NCI-H2196 (cell line): Measurements from ENCODE around the gene GIMAP8.

Experiments
- DNase-seq: peaks from one replicate; lab custom pipeline; 2025; ENCODE audit not compliant: unreplicated experiment; lab: John Stamatoyannopoulos, UW

GIMAP8 gene

GRCh38 chr7:150450491-150451001, at the start of gene GIMAP8:
Gene GIMAP8 (plus strand): TSS chr7:150450630. CDS start chr7:150466699, 16,069 bp downstream.
- DNase-seq: no peak

- DNase-seq: no peak
Observed at GRCh38 chr7:150400788-150401423, 49.5 kb upstream of the GIMAP8 start.

GRCh38 chr7:150401424-150401790, 49.0 kb upstream of the GIMAP8 start:
- no peak for DNase-seq

GRCh38 chr7:150401861-150402631, 48.4 kb upstream of the GIMAP8 start:
- DNase-seq: no peak

- no peak for DNase-seq
Observed at GRCh38 chr7:150402671-150403321, 47.6 kb upstream of the GIMAP8 start.

GRCh38 chr7:150403376-150404171, 46.9 kb upstream of the GIMAP8 start:
- DNase-seq: no peak

GRCh38 chr7:150404172-150404804, 46.1 kb upstream of the GIMAP8 start:
- no peak for DNase-seq

GRCh38 chr7:150404805-150405583, 45.4 kb upstream of the GIMAP8 start:
- DNase-seq: peak; percentile 86

GRCh38 chr7:150405584-150406311, 44.7 kb upstream of the GIMAP8 start:
- peak; percentile 72 for DNase-seq

GRCh38 chr7:150406312-150406566, 44.2 kb upstream of the GIMAP8 start:
- DNase-seq: no peak

- DNase-seq: no peak
Observed at GRCh38 chr7:150406567-150407421, 43.6 kb upstream of the GIMAP8 start.

GRCh38 chr7:150407588-150408392, 42.6 kb upstream of the GIMAP8 start:
- no peak for DNase-seq

- no peak for DNase-seq
Observed at GRCh38 chr7:150408393-150409299, 41.8 kb upstream of the GIMAP8 start.

- no peak for DNase-seq
Observed at GRCh38 chr7:150409300-150410030, 41.0 kb upstream of the GIMAP8 start.

- no peak for DNase-seq
Observed at GRCh38 chr7:150410131-150410530, 40.3 kb upstream of the GIMAP8 start.
